Fibroblast of lung (primary cell): Measurements from ENCODE around the gene PLA2G5.

Experiments used
- CTCF ChIP-seq, 2 donors: IDR thresholded peaks in 1 of 2; conservative IDR thresholded peaks in 1 of 2; 1 replicate in 1 of 2; 2 replicates in 1 of 2; pipeline ENCODE4 v1.5.1; 2011 to 2012; ENCODE audit warnings: low read length in 2 of 2, control low read depth in 1 of 2, inconsistent platforms in 1 of 2, low read depth in 1 of 2, mild to moderate bottlenecking in 1 of 2
- EZH2 ChIP-seq: IDR thresholded peaks from 2 replicates; pipeline ENCODE4 v1.5.1; 2012; ENCODE audit warnings: low read length, control low read depth, mild to moderate bottlenecking; ENCODE audit errors: missing control alignments

- no peak for TF ChIP-seq CTCF (conservative IDR thresholded peaks at IDR 0.05 in 1 of 2, IDR thresholded peaks at IDR 0.05 in 1 of 2; ENCODE audit: low read depth in 1 of 2, low read length in 2 of 2)
- TF ChIP-seq EZH2, result no peak
Measured at GRCh38 chr1:20119347-20119746, 49.4 kb downstream of the PLA2G5 start, which contains the start of gene PLA2G2D.
